Esophagus squamous epithelium (tissue), 5 donors: ENCODE data around the gene PKHD1. TPM values are rescaled to one million over a fixed set of nuclear protein-coding genes. Genes with fewer than 3 reads are reported as not detected.

ENCODE experiments used
- DNase-seq: peaks from one replicate; lab custom pipeline; 2025; lab: John Stamatoyannopoulos, UW
- H3K27ac ChIP-seq, 4 donors: fragments of 200-600 bp; sonication (generic); one replicate each; pipeline ENCODE4 v1.5.1; 2016 to 2019; ENCODE audit warnings: mild to moderate bottlenecking in 1 of 4
- H3K27me3 ChIP-seq, 4 donors: fragments of 200-600 bp; sonication (generic); 1 replicate in 3 of 4; 2 replicates in 1 of 4; pipeline versions ENCODE4 v1.5.1 to v1.6.0; 2017 to 2021; ENCODE audit warnings: antibody characterized with exemption in 1 of 4
- H3K36me3 ChIP-seq, 3 donors: fragments of 200-600 bp; sonication (generic); one replicate each; pipeline ENCODE4 v1.5.1; 2016 to 2019
- H3K4me1 ChIP-seq, 3 donors: fragments of 200-600 bp; sonication (generic); one replicate each; pipeline ENCODE4 v1.5.1; 2017 to 2019
- H3K4me3 ChIP-seq, 4 donors: fragments of 200-600 bp; sonication (generic); 1 replicate in 3 of 4; 2 replicates in 1 of 4; pipeline ENCODE4 v1.5.1; 2016 to 2019; ENCODE audit warnings: mild to moderate bottlenecking in 2 of 4, moderate library complexity in 1 of 4
- H3K9me3 ChIP-seq, 3 donors: fragments of 200-600 bp; sonication (generic); one replicate each; pipeline ENCODE4 v1.5.1; 2016 to 2019
- CTCF ChIP-seq, 6 experiments: fragments of 450-650 bp in 4 of 6; fragments of 200-600 bp in 2 of 6; sonication (generic) in 2 of 6; IDR thresholded peaks; one replicate each; pipeline ENCODE4 v1.5.1; 2016 to 2019; ENCODE audit warnings: antibody characterized with exemption in 6 of 6, mild to moderate bottlenecking in 4 of 6, moderate library complexity in 4 of 6
- POLR2A ChIP-seq, 4 donors: fragments of 450-650 bp; IDR thresholded peaks; one replicate each; pipeline ENCODE4 v1.6.1; 2017; ENCODE audit warnings: antibody characterized with exemption in 4 of 4, mild to moderate bottlenecking in 4 of 4, moderate library complexity in 3 of 4
- WGBS, 2 donors: methylation state at CpG; one replicate each; pipeline ENCODE4 v1.1.5; 2018; 5-methylcytosine and 5-hydroxymethylcytosine counted together
- intact Hi-C: fragments of 100-400 bp; cut with DNase I; formaldehyde crosslinking; loops from one replicate; pipeline ENCODE4 v1.15.0; 2022
- total RNA-seq, 4 donors: library from RNA; depleted of rRNA; stranded (reverse); fragments of >200 nt; gene quantifications; one replicate each; pipeline ENCODE4 v1.1.0, GENCODE V29; 2016
- donor health status: DM: yes; HTN: yes; CAD: no.

PKHD1 gene
- total RNA-seq, 4 donors from 2014 or later = 0.04 TPM; not detected in 3

- peak; percentile 45 to 80 (median 71) for TF ChIP-seq CTCF (IDR thresholded peaks at IDR 0.05)
- no peak for TF ChIP-seq POLR2A (IDR thresholded peaks at IDR 0.05)
- H3K4me1 ChIP-seq = no peaks in the 10 kb centered on the region
- H3K9me3 ChIP-seq = no peaks in the 10 kb centered on the region
- intact Hi-C loops = loop anchor here (10.0 kb wide), 1 partner anchor 166 kb away; no protein-coding TSS in a partner anchor
- no peak for DNase-seq
- no peak overlapping the region for H3K4me3 ChIP-seq
- WGBS, 2 donors = 87 to 88% methylated on average over 2 of the region's 2 CpGs
- H3K27ac ChIP-seq = no peak overlapping the region
- peaks cover 0 to 5% (median 0%) of the 10 kb centered on the region in 4 donors for H3K27me3 ChIP-seq
- no peaks in the 10 kb centered on the region for H3K36me3 ChIP-seq
These were observed 66.4 kb downstream of the PKHD1 start for GRCh38 chr6:52020945-52021570.

DNA sequence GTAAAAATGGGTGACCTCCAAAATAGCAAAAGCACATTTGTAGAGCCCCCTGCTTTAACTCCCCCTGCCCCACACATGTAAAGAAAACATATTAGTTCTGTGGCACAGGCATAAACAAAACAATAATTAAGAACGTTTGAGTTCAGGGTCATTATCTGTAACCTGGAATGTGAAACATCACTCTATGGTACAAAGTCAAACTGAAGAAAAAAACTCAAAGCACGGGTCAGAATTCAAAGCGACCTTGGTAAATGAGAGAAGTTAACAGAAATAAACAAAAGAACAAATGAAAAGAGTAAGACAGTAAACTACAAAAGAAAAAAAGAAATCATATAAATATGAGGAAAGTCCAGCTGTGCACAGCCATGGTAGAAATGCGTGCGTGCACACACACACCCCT is 67.5 kb downstream of the PKHD1 start:
- no peak for DNase-seq
- TF ChIP-seq CTCF (IDR thresholded peaks at IDR 0.05) = no peak
- Histone ChIP-seq H3K27ac (no peak overlapping the region), H3K27me3 (no peaks in the 10 kb centered on the region), H3K4me1 (no peaks in the 10 kb centered on the region), H3K36me3 (no peaks in the 10 kb centered on the region), H3K4me3 (no peak overlapping the region), H3K9me3 (no peaks in the 10 kb centered on the region)
- WGBS, 2 donors = 63 to 64% methylated on average over 5 of the region's 5 CpGs
- intact Hi-C loops = loop anchor here (10.0 kb wide), 1 partner anchor 165 kb away; no protein-coding TSS in a partner anchor

GRCh38 chr6:52019092-52019491 is 68.3 kb downstream of the PKHD1 start:
- 41 to 42% methylated on average over 3 of the region's 3 CpGs for WGBS, 2 donors
- H3K36me3 ChIP-seq = no peaks in the 10 kb centered on the region
- no peaks in the 10 kb centered on the region for H3K4me1 ChIP-seq
- no peak overlapping the region for H3K27ac ChIP-seq
- DNase-seq = no peak
- H3K27me3 ChIP-seq = no peaks in the 10 kb centered on the region
- H3K4me3 ChIP-seq = no peak overlapping the region
- intact Hi-C loops = no loop called here
- no peaks in the 10 kb centered on the region for H3K9me3 ChIP-seq
- TF ChIP-seq POLR2A (IDR thresholded peaks at IDR 0.05) = no peak
- no peak for TF ChIP-seq CTCF (IDR thresholded peaks at IDR 0.05)

- peak overlapping the region in 1 of 4 donors; percentile 42 for H3K27ac ChIP-seq
- H3K4me3 ChIP-seq = no peak overlapping the region
- no peaks in the 10 kb centered on the region for H3K4me1 ChIP-seq
- intact Hi-C loops = no loop called here
- WGBS, 2 donors = 63% methylated on average over 13 to 14 of the region's 14 CpGs
- H3K27me3 ChIP-seq = no peaks in the 10 kb centered on the region
- no peaks in the 10 kb centered on the region for H3K9me3 ChIP-seq
- no peaks in the 10 kb centered on the region for H3K36me3 ChIP-seq
- DNase-seq = no peak
- TF ChIP-seq POLR2A (IDR thresholded peaks at IDR 0.05) (no peak), CTCF (IDR thresholded peaks at IDR 0.05) (no peak)
These were observed 70.3 kb downstream of the PKHD1 start for GRCh38 chr6:52016915-52017748.

DNA sequence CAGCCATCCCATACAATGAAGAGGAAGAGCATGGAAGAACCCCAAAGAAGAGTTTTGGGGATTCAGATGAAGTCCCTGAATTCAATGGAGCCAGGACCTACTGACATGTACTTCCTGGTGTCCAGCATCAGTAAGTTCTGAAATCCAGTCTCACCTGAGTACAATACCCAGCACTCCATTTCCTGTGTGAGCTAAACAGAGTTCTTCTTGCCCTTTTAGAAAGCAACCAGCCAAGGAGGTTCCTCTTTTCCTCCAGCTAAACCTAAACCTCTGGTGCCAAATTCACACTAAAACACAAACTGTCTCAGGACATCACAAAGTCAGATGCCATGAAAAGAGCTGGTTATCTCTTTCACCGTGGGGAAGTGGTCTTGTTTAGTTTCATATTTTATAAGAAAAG is 71.5 kb downstream of the PKHD1 start:
- Histone ChIP-seq H3K27ac (peak overlapping the region in 1 of 4 donors; percentile 42), H3K4me3 (no peak overlapping the region), H3K27me3 (no peaks in the 10 kb centered on the region), H3K36me3 (no peaks in the 10 kb centered on the region), H3K9me3 (no peaks in the 10 kb centered on the region), H3K4me1 (no peaks in the 10 kb centered on the region)
- TF ChIP-seq POLR2A (IDR thresholded peaks at IDR 0.05) (no peak), CTCF (IDR thresholded peaks at IDR 0.05) (no peak)
- intact Hi-C loops = no loop called here
- no peak for DNase-seq
- 70% methylated on average over 1 of the region's 1 CpG; no CpG with 5 or more reads in 1 of the 2 donors for WGBS, 2 donors
